Cerebellar nuclear complex (tissue), 1 donor: Measurements from ENCODE around the gene RUNX2.
"Not testable (repeated sequence)": the region's sequence is repeated elsewhere in the genome, so short reads cannot be mapped to it uniquely, and the experiment has no call there.

Experiments used
- DNase-seq, 2 experiments: peaks; one replicate each; lab custom pipeline; 2025; lab: John Stamatoyannopoulos, UW

The RUNX2 gene

GRCh38 chr6:45556828-45557227, 228.7 kb downstream of the RUNX2 start:
- no peak for DNase-seq

GRCh38 chr6:45557454-45557853, 229.3 kb downstream of the RUNX2 start:
- no peak for DNase-seq

GRCh38 chr6:45558858-45559257, 230.7 kb downstream of the RUNX2 start:
- DNase-seq: no peak

DNA sequence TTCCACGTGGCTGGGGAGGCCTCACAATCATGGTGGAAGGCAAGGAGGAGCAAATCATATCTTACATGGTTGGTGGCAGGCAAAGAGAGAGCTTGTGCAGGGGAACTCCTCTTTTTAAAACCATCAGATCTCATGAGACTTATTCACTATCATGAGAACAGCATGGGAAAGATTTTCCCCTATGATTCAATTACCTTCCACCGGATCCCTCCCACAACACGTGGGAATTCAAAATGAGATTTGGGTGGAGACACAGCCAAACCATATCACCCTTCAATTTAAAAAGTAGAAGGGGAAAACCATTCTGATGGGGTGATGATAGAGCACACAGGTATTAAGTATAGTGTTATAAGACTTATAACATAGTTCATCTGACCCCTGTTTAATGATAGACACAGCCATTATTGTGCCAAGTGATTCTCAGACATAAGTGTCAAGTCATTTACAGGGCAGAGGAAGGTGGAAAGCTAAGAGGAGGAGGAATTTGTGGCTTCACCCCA, 232.2 kb downstream of the RUNX2 start:
- not testable (repeated sequence) for DNase-seq

DNA sequence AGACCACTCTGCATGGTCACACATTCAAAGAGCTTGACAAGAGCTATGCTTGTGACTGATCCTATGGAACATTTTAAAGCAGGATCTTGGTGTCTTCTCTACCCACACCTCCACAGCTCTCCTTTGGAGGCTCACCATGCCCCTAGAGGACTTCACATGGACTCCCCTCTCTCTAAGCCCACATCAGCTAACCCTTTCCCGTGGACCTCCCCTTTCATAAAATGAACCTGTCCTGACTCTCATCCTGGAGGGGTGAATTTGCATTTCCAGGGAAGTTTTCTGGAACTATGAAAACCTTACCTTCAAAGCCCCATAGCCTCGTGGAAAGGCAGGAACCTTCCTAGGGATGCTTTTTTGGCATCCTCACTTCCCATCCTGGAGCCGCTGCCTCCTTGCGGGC, 234.0 kb downstream of the RUNX2 start:
- no peak for DNase-seq

DNA sequence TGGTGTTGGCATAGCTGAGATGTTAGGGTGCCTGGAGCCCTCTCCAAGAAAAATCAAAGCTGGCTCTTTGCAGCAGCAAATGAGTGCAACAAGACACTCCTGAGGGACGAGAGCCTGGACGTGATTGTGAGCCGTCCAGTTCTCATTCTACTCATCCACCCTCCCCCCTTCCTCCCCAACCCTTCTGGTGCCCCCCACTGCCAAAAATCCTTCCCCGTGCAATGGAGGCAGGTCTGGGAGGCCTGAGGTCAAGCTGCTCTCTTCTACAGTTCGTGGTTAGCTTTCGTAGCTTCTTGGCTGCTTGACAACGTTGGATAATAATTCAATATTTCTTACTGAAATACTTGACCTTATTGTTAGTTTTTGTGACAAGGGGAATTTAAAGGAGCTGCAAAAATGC, 234.9 kb downstream of the RUNX2 start:
- no peak for DNase-seq

DNA sequence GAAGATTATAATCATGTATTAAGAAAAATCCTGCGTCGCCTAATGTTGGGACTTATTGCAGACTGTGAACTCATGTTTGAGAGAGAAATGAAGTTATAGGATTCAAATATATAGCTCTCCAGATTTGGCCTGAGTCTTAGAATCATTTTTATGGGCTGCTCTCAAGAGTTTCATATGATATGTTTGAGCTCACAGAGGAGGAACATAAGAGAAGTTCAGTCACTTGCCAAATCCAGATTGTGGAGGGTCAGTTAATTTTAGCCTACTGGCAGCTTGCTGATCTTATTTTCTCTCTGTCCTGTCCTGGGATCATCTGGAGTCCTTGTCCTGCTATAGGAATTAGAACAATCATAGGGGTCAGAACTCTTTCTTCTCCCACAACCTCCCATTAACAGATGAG, 235.7 kb downstream of the RUNX2 start:
- no peak for DNase-seq

DNA sequence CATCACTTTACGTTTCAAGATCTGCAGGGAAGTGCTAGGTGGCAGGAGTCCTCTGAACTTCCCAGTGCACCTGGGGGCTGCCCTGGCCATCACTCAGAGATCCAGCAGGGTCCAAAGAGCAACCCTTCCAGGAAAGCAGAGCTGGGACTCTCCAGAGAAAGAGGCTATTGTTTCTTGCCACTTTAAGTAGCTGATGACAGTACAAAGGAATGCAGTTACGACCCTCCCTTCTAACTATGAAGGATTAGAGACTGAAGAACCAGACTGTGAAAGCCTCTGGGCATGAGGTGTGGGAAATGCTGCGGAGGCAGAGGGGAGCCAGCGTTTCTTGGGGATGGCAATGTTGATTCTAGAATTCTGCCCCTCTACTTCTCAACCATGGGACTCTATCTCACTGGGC, 238.8 kb downstream of the RUNX2 start:
- DNase-seq: no peak

GRCh38 chr6:45567879-45568278, 239.7 kb downstream of the RUNX2 start:
- no peak for DNase-seq

DNA sequence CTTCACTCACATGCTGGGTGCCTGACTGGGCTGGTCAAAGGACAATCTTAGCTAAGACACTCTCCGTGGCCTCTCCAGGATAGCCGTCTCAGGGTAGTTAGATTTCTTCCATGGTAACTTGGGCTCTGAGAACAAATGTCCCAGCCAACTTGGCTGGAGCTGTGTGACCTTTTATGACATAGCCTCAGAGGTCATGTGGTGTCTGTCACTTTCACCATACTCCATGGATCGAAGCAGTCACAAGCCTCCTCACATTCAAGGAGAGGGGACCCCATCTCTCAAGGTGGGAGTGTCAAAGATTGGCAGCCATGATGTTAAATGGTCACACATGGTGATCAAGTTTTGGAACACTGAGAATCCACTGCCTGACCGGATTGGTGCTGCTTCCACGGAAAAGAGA, 240.5 kb downstream of the RUNX2 start:
- DNase-seq: no peak

DNA sequence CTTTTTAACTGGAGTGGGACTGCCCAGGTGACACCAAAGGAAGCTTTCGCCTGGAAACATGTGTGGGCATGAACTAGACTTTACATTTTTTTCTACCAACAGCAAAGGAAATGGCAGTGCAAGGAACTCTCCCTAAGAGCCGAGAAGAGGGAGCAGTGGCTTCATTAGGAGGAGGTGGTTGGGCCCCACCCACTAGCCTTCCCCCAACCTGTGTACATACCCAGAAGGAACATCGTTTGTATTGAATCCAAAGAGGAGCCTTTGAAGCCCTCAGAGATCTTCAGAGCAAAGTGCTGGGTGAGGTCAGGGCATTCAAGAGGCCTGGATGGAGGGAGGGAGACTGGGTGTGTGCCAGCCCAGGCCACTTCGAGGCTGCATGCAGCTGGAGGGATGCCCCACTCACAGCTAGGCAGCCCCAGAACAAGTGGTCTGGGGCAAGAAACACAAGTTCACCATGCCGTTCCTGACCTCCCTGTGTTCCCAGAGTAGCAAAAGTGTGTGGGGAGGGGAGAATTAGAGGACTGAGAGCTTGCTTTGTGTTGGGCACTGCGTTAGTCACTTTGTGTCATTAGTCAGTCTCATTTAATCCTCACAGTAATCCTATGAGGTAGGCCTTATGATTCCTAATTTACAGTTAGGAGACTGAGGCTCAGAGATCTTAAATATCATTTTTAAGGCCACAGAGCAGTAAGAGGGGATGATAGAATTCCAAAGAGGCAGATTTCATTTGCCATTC, 241.2 kb downstream of the RUNX2 start:
- DNase-seq: no peak

- no peak for DNase-seq
Measured at GRCh38 chr6:45571159-45571558, 243.0 kb downstream of the RUNX2 start.

DNA sequence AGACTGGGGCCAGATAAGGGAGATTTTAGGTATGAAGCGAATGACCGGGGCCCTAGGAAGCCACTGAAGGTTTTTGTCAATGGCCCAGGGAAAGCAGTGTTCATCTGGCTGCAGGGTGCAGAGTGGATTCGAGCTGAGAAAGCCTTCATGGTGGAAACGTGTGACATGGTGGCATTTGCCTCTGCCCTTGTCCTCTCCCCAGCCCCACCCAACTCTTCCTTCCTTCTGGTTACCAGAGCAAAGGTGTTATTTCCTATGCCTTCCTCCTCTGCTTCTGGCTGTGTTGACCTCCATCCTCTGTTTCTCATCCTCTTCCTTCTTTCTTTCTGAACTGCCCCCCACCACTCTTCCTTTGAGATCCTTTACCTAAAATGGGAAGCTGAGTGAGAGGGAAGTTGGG, 244.7 kb downstream of the RUNX2 start:
- no peak for DNase-seq

DNA sequence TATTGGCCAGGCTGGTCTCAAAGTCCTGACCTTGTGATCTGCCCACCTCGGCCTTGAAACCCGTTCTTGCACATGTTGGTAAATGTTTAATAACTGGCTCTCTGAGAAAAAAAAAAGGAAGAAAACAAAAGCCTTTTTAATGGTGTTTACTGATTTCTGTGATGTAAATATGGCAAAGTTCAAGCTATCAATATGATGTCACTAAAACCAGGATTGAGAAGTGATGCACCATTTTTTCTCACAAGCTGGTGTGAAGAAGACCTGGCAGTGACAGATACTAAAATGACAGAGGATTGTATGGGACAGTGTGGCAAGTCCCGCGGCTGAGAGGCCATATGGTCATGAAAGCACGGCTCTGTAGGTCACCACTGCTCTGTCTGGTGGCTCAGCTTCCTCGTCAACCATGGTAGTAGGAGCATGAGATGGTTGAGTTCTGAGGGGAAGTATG, 245.9 kb downstream of the RUNX2 start:
- no peak for DNase-seq

DNA sequence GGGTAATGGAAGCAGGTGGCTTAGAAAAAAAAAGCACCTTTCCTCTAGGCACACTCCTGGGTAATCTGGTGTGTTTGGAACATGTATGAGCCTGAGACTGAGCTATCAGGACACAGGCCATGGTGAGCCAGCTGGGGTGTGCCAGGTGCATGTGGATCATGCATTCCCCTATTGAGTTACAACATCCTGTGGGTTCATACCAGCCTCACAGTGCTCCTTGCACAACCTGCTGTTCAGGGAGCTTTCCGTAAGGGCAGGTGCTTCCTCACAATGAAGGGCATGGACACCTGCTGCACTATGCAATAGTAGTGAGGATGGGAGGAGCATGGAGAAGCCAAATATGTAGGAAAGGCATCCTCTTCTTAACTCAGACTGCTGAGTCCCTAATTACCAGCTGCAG, 246.8 kb downstream of the RUNX2 start:
- DNase-seq: no peak

GRCh38 chr6:45576648-45577624, 248.8 kb downstream of the RUNX2 start:
- no peak for DNase-seq

DNA sequence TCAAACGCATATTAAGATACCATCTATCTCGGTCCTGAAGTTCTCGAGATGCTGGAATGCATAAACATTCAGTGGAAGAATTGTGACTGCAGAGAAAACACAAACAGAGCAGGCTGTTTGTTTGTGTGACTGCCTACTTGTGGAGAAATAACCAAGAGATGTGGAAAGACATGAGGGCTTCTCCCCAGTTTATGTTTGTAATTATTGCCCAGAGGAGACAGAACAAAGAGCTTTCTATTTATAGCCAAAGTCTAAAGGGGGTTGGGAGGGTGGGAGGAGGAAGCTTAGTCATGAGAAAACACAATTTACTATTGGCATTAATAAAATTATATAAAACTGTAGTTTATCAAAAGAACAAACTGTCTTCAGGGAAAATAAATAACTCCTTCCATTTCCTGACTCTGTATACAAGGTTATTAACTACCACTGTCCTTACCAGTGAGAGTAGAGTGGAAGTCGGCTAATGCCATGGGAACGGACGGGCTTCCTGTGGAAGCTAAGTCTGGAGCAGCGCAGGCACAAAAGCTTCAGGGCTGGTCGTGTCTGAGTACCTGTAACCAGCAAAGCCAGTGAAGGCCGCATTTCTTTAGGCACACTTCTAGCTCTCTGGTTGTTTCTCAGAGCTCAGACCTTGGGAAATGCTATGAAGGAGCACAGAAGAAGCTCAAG, 249.8 kb downstream of the RUNX2 start:
- no peak for DNase-seq

- DNase-seq: no peak
Measured at GRCh38 chr6:45584127-45584526, 256.0 kb downstream of the RUNX2 start.

- no peak for DNase-seq
Measured at GRCh38 chr6:45586216-45587171, 258.4 kb downstream of the RUNX2 start.

GRCh38 chr6:45587229-45588060, 259.3 kb downstream of the RUNX2 start:
- no peak for DNase-seq
